Stimulated activated CD4-positive, alpha-beta T cell treated with anti-CD3 and anti-CD28 coated beads, Interleukin-1b, Interleukin-23, amount 100 ng/mL, for 48 hours (primary cell): Measurements from ENCODE around the gene ILKAP.
"Not testable (repeated sequence)": the region's sequence is repeated elsewhere in the genome, so short reads cannot be mapped to it uniquely, and the experiment has no call there.

Experiments used
- DNase-seq: peaks from one replicate; pipeline ENCODE4 v3.0.0-alpha.2; 2020

ILKAP gene

DNA sequence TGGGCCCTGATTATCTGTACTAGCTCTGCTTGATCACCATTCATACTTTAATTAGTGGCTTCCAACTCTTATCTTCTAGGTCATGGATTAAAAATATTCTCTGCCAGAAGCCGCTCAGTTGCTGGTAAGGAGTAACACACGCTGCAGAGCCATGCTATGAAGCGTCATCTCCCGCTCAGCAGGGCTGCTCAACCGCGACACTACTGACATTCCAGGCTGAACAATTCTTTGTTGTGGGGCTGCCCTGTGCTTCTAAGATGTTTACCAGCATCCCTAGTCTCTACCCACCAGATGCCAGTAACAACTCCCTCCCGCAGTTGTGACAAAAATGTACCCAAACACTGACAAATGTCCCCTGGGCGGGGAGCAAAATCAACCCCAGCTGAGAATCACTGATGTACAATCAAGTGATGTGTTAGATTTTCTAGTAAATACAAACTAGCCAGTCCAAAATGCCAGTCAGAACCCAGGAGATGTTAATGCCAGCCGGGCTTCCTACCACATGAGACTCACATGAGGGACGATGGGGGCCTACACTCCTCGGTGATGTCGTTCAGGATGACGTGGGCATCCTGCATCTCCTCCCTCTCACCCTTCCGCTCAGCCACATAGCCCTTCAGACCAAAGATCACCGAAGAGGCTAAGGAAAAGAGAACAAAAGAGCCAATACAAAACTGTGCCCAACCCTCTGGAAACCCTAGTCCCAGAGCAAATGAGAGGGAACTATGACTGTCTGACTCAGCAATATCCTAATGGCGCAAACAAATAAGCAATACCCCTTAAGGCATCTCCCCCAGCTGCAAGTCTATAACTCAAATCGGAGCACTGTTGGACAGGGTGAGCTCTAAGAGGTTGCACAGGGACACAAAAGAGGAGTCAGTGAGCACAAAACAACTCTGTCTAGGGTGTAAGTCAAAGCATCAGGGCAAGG lies 15.6 kb downstream of the ILKAP start:
- DNase-seq, result no peak

DNA sequence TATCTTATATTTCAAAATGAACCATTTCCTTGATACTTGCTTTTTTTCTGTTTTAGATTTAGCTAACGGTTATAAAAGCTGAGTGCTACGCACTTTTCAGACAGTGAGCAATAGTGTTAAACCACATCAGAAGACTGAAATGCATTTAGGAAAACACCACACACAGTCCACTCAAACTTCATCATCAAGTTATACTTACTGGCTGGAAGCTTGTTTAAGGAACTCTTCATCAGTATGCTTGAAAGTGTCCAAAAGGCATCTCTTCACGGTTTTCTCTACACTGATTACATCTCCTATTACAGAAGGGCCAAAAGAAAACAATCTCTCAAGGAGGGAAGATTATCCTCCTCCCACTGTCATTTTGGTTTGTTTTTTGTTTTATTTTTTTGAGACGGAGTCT lies 19.7 kb downstream of the ILKAP start:
- no peak for DNase-seq

DNA sequence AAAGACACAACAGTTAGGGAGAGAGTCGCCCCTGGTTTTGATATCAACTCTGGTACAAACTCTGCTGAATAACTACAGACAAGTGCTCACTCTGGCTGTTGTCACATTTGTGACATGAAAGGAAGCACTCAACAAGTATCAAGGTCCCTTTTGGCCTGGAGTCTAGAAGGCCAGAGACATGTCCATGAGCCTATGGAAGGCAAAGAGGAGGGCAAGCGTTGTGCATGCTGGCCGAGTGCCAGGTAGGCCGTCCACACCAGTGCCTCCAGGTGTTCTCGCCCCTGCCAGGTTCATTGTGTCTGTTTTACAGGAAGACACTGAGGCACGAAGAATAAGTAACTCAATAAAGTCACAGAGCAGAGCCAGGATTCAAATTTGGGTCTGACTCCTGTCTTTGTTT lies 21.1 kb downstream of the ILKAP start:
- DNase-seq, result no peak

DNA sequence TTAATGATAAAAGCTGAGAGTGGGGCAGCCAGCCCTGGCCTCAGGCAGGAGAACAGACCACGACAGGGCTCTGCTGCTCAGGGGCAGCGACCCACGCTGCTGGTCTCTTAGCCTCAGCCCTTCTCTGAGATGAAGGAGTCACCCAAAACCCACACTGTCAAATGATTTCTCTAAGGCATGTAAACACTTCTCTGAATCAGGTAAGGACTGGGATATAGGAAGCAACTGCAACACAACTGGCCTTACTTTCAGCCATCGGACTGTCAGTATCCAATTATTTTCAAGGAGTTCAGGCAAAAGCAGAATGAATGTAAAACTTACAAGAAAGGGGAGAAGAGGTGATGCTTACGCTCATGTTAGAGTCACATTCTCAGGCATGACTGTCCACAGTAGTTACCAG lies 22.9 kb downstream of the ILKAP start:
- DNase-seq, result no peak

DNA sequence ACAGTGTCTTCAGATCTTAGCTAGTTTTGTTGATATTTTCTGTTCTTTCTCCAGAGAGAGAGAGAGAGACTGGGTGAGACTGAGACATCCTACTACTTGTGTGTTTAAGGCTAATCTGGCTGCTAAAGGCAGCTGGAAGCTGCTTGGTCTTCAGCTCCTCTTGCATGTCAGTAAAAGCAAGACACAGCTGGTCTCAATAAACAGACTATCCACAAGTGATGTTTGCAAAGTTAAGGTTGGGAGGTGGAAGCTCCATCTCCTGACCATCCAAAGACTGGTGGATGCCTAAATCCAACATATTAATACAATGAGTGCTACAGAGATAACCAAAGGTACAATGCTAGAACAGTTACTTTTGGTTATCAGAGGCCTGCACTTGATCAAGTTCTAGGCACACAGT lies 26.9 kb downstream of the ILKAP start:
- DNase-seq, result no peak

DNA sequence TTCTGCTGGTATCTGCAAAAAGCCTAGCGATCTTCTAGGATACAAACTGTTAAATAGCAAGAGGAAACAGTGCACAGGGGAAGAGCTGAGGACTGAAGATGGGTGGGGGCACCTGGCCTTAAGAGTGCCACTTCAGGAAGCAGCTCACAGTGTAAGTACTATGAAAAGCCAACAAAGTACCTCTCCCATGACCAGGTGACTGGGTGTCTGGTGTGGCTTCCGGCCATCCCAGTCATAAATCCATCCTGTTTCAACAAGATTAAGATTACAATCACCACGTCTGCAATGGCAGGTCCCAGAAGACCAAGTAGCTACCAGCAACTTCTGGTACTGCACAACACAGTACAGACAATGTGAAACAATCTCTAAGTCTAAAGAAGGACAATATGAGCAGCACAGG lies 28.8 kb downstream of the ILKAP start:
- DNase-seq, result no peak

DNA sequence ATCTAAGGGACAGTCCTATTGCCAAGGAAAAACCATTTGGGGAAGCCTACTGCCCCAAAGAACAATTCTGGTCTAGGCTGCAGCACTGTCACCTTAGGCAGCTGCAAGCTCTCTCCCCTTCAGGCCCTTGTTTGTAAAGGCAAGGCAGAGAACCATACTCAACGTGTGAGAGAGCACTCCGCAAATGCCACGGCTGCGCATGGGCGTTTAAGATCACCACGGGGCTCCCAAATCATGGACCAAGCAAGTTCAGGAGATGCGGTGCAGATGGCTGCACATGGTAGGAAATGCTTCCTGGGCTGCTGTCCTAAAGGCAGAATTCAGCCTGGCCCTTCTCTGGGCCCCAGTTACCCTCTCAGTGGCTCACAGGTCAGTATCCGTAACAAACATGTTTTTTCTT lies 29.2 kb downstream of the ILKAP start:
- no peak for DNase-seq

DNA sequence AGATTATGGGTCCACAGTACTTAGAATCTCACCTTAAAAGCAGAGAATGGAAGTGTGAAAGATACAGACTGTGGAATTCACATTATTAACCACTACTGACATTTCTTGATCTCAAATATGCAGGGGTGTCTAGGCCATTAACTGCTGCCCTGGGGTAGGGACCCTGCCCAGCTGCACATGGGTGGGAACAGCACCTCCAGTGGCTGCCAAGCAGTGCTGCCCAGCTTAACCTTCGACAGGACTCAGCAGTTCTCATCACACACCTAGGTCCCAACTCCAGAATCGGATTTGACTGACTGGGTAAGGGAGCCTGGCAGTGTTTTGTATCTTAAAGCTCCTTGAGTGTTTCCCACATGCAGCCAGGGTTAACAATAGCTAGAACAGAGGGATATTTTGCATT lies 29.8 kb downstream of the ILKAP start:
- DNase-seq, result no peak

DNA sequence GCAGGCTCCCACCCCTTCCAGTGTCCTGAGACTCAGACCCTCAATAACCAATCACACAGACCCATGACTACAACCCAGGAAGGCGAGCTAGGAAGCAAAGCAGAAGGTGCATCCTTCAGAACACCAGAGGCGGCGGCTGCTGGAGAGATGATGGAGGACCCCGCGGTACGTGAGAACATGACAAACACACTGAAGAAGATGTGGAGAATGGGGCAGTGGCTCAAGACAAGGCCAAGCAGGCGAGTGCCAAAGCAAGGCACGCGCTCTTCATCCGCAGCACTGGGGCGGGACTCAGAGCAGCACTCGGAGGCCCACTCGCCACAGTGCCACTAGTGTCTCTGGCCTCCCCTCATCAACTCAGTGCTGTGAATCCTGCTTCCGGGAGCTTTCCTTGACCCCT lies 31.1 kb downstream of the ILKAP start:
- no peak for DNase-seq

DNA sequence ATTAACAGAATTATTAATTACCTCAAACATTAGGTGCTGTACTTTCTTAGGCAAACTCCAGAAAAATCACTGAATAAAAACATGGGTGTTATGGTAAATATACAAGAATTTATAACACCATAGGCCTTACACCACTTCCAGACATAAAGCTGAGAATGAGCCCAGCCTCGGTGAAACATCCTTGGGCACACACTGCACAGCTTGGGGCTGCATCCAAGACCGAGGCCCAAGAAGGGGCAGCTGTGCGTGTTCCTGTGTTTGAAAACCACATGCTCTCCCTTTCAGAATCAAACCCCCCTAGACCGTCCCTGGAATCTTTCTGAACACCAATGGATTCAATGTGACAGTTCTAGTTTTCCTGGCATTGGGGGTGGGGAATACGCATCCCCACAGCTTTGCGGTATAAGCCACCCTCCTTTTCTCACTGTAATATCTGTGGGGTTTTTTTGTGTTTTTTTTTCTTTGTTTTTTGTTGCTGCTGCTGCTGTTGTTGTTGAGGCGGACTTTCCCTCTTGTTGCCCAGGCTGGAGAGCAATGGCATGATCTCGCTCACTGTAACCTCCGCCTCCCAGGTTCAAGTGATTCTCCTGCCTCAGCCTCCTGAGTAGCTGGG lies 31.8 kb downstream of the ILKAP start:
- DNase-seq, result no peak

DNA sequence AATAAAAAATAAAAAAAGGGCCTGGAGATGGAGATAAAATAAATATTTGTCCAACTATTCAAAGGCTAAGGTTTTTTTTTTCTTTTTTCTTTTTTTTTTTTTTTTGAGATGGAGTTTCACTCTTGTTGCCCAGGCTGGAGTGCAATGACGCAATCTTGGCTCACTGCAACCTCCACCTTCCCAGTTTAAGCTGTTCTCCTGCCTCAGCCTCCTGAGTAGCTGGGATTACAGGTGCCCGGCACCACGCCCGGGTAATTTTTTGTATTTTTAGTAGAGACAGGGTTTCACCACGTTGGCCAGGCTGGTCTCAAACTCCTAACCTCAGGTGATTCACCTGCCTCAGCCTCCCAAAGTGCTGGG lies 32.4 kb downstream of the ILKAP start:
- not testable (repeated sequence) for DNase-seq

DNA sequence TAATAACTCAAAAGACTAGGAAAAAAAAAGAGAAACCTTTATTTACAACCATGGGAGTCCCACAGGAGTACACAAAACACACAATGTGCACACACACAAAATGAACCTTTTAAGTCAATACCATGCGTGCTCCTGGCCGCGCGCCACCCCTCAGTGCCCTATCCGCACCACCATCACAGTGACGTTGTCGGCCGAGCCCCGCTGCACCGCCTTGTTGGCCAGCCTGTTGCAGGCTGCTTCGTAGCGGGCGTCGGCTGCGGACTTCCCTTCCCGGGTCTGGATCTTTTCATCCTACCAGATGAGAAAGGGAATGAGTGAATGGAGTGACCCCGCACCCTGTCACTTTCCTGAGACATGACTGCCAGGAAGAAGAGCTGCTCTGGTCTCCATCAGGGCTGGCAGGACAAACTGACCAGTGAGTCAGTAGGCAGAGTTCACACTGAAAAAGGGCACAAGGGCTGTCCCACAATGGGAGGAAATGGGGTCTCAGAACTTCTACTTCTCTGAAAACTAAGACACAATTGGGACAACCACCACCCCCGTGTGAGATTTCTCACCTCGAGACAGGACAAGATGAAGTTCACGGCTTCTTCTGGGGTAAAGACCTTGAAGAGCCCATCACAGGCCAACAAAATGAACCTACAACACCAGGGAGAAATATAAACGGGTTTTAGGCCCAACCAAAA lies 33.0 kb downstream of the ILKAP start:
- no peak for DNase-seq

DNA sequence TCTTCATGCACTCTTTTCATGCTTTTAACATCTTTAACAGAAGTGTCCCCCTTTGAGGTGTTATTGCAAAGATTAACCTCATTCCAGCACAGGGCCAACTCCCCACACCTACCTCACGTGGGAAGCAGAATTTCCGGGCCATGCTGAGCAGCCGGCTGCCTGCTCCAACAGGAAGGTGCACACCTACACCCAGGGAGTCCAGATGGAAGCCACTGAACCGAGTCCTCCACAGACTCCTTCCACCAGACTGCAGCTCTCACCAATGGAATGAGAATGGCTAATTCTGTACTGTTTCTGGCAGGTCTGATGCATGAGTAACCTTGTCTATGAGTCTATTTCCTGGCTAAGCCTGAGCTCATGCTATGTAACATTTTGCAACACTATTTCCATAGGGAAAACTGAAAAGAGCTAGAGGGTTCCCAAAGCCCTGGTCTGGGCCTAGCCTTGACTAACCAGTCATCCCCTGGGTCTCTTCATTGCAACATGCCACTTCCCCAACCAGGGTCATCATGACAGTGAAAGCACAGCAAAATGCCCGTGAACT lies 33.7 kb downstream of the ILKAP start:
- DNase-seq, result no peak

DNA sequence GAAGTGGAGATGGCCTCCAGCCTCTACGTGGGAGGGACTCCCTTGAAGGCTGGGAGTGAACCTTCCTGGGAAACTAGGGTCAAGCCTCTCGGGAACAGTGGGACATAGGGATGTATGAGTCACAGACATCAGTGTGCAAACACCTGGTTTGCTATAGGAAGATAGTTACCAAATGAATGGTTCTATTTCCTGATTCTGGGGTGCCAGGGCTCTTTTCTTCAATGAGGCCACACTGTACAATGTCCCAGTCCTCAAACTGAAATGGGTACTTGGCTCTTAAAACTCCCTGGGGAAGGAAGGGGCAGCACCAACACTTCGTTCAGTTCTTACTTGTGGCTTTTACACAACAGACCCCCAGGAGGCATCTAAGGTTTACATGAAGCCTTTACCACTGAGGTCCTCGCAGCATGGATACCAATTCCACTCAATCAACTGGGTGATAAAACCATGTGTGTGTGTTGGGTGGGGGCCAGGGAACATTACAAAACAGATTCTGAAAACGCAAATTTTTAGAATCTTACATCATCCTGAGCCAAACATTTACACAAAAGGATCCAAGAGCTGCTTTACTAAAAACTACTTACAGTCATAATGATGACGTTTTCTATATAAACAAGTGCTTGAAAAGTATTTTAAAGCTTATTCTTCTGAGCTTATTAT lies 34.3 kb downstream of the ILKAP start:
- DNase-seq, result no peak

DNA sequence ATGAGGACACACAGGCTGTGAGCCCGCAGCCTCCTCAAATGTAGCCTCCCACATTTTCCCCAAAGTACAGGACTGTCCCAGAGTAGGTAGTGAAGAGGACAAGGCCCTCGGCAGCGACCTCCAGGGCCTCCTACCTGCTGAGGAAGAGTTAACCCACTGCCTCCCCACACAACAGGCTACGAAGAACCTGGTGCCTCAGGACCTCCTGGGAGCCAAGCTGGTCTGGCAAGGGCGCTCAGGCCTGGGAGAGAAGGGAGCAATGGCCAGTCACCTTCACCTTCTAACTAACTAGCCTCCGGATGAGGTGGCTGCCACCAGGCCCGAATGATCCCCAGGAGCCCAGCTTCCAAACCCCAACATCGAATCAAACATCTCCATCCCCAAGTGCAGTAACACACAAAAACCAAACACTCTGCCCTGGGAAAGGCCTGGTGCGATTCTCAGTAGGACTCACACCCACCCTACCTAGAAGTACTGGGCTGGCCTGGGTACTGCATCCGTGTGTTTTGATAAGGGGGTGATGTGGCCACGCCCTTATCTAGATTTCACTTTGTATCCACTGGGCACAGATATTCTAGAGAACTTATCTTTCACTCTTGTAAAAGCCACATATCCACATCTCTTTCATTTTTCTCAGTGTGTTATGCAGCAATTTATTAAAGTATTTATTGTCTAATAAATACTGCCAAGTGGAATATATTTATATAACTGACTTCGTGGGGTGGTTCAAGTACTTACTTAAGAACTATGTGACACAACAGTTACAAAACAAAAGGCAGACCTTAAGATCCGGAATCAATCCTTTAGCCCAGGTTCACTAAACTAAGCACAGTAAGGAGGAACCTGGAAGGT lies 35.1 kb downstream of the ILKAP start:
- no peak for DNase-seq

DNA sequence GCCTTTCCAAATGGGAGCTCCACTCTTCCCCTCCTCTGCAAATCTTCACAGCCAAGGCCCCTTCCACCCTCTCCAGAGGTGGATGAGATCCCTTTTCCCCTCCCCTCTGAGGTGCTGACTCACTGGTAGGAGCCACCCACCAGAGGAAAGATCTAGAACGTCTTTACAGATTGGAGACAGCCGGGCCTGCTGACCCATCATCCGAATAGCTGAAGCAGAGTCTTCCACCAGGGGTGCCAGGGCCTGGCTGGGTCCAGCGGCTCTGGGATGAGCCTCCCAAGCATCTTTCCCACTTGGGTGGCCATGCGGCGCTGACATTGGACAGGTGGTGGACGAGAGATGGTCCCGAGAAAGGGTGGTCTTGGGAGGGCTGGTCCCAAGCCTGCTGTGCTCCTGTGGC lies 35.7 kb downstream of the ILKAP start:
- DNase-seq, result no peak

DNA sequence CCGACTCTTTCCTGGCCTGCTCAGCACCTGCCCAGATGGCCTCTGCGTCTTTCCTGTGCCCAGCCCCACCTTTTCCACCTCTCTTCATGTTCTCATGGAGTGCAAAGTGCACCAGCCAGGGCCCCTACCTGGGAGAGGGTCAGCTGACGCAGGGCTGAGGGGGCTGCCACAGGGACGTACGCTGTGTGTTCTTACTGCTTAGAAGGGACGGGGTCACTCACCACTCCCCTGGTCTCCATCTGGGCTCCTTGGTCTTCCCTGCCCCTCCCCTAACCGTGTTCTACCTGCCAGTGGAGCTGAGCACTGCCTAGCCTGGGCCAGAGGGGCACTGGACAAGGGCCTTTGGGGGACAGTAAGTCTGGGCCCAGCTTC lies 36.2 kb downstream of the ILKAP start:
- no peak for DNase-seq

DNA sequence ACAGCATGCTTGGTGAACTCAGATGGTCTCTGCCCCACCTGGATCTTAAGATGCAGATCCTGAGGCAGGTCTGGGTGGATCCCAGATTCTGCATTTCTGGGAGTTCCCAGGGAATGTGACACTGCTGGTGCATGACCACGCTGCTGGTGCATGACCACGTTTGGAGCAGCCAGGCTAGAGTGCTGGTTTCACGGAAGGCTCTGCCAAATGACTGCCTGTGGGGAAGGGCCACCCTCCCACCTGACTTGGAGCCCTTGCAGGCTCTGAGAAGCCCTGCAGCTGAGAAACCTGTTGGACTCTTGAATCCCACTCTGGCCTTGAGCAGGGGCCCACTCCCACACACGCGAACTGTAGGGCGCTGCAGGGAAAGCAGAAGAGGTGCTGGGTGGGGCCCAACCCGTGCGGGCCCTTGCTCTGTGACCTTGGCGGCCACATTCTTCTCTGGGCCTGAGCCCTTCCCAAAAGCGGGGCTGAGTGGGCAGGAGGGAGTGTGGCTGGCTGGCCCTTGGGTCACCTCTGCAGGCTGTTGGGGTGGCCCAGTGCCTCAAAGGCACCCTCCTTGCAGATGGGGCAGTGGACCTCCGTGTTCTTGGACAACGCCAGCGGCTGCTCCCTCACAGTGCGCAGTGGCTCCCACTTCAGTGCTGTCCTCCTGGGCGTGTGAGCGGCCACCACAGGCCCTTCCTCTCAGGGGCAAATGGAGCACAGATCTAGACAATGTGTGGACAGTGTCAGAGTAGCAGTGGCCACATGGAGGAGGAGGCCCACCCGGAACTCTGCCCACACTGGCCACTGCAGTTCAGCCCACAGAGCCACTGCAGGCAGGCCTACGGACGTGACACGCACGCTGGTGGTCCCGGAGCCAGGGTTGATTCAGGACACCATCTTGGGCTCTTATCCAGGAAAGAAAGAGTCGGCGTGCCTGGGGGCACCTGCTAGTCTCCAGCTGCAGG lies 36.8 kb downstream of the ILKAP start:
- DNase-seq, result no peak

DNA sequence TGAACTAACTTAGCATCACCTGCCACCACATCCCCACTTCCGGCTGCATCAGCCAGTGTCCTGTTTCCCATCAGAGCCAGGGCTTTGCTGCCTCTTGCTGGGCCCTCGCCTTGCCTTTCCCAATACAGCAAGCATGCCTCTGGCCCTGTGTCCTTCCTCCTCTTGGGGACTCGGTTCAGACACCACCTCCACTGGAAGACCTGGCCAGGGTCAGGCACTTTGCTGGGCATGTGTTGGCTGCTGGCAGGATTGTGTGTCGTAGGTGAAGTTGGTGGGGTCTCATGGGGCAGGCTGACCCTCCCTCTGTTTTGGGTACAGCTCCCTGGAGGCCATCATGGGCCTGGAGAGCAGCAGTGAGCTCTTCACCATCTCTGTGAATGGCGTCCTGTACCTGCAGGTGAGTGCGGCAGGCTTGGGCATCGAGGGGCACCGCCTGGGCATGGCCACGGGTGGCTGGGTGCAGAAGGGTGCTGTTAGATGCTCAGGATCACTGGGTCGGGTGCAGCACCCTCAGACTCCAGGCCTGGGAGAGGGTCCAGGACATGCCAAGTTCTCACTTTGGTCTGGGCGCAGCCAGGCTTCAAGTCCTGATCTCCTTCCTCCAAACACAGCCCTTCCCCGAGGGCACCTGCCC lies 38.1 kb downstream of the ILKAP start:
- no peak for DNase-seq

DNA sequence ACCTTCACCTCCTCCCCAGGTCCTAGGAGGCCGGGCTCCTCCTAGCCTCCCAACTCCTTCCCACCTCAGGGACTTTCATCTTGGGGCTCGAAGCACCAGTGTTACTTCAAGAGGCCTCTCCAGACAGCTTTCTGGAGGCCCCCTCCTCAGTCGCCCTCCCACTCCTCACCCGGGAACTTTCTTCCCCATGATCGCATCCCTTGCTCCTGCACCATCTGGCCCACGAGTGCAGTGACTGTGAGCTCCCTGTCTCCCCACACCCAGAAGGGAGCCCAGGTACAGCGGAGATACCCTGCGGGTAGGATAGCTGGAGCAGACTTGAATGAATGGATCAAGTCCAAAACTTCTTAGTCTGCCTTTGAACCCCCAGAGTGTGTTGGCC lies 38.6 kb downstream of the ILKAP start:
- no peak for DNase-seq
